ENCODE measurements around the gene DOCK4.

DOCK4 gene

DNA sequence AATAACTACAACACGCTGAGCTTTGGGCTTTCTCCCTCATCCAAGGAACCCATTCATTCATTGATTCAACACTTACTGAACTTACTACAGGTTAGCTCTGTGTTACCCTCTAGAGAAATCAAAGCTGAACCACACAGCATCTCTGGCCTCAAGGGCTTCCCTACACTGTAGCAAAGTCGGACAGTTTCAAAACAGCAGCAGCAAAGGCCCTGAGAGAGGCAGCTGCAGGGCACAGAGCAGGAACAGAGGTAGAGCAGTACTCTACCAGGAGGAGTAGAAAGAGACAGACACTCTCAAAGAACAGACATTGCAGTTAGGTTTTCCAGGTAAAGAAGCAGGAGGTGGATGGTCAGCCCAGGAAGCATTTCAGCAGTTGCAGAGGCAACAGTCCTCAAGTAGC, 16.1 kb downstream of the DOCK4 start:
- no peak for DNase-seq

GRCh38 chr7:112189691-112190090, 16.5 kb downstream of the DOCK4 start:
- no peak for DNase-seq

- no peak for DNase-seq
Measured at GRCh38 chr7:112188257-112188656, 17.9 kb downstream of the DOCK4 start.

GRCh38 chr7:112186300-112186699, 19.9 kb downstream of the DOCK4 start:
- DNase-seq = no peak

DNA sequence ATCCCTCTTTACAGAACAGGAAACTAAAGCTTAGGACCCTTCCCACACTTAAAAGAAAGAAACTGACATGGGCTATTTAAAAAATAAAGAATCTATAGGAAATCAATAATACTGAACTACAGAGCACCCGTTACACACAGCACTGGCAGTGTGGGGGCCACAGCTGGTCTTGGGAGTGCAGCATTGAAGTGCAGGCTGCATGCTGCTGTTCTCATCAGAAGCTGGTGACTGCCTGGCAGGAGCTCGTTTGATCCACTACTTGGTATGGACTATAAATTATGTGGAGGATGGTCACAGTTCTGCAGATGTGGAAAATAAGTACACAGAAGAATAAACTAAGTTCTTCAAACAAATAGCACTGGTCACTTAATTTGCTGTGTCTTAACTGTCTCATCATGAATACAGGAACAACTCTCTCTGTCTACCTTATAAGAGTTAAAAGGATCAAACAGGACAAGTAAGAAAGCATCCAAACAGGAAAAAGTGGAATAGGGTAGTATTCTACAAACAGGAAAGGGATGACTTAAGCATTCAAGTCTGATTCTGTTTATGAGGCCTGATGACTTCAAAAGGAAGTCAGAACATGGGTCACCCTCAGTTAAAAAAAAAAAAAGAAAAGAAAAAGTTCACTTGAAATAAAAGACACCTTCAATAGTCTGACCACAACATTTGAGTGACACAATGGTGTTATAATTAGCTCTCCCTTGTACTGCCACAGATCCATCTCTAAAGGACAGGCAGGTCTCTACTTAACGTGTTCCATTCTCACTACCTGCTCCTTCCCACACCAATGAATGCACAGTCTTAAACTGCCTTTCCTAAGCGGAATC, 21.0 kb downstream of the DOCK4 start:
- no peak for DNase-seq

DNA sequence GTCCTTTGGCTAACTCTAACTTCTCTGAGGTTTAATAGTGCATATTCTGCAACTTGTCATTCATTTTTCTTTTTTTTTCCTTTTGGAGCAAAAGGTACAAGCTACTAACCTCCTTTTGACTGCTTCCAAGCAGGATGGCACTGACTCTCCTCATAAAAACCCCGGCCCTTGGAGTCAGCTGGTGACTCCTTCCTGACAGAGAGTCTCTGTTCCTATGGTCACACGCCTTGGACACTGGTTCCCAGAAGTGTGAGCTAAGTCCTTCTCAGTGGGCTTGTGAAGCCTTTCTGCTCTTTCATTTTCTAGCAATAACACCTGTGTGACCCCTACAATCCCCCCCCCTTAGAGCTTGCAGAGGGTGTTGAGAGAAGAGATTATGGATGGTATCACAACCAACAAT, 21.7 kb downstream of the DOCK4 start:
- no peak for DNase-seq

- DNase-seq = no peak
Measured at GRCh38 chr7:112183266-112183665, 22.9 kb downstream of the DOCK4 start.

DNA sequence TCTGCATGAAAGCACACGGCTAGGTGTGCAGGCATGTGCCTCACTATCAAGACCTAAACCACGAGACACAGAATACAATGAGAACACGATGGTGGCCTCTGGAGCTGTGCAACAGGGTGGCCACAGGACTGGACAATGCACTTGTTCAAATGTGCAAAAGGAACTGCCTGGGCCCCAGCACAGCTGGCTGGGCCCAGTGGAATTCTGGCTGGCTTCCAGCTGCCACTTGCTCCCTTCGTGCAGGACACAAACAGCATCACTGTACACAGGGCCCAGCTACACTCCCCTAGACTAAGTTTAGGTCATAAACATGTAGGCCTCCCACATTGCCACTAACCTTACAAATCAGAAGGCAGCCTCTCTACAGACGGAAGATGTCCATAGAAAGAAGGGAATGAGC, 23.4 kb downstream of the DOCK4 start:
- no peak for DNase-seq

GRCh38 chr7:112180223-112180622, 26.0 kb downstream of the DOCK4 start:
- no peak for DNase-seq

DNA sequence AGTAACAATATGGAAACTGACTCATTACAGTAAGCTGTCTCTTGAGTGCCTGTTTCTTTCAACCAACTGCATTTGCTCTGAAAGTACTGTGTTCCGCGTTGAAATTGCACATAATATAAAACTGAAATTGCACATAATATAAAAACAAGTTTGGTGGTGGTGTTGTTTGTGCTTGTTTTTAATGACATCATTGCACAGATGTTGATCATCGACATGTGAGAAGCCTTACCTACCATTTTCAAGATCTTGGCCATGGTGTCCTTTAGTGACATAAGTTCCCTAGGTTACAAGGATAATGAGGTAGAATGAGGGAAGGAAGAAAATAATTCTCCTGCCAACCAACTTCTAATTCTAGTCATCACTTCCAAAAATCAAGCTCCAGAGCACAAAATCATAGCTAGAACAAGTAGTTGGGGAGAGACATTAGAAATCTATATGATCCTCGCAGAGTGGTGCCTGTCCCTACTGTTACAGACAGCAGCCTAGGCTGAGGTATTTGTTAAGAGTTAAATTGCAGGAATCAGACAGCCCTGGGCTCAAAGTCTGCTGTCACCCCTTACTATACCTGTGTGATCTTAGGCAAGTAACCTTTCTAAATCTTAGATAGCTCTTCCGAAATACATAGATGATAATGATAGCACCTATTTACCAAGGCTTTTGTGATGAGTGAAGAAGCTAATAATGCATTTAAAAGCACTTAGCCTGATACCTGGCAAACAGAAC, 29.3 kb downstream of the DOCK4 start:
- no peak for DNase-seq

DNA sequence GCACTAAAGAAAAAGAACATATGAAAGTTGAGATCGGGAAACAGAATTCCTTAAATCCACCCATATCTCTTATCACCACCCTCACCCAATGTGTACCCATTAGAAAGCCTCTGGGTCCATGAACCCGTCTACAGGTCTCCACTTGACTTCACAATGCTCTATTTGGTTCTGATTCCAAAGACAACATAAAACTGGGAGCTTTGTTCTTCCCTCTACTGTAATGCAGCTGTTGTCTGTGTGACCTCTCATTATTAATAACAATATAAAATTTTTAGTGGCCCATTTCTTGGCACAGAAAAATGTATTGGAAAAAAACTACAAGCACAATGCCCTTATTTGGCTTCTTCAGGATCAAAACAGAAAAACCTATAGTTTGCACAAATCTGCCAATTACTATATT, 30.0 kb downstream of the DOCK4 start:
- DNase-seq = no peak

- no peak for DNase-seq
Measured at GRCh38 chr7:112174192-112174591, 32.0 kb downstream of the DOCK4 start.

DNA sequence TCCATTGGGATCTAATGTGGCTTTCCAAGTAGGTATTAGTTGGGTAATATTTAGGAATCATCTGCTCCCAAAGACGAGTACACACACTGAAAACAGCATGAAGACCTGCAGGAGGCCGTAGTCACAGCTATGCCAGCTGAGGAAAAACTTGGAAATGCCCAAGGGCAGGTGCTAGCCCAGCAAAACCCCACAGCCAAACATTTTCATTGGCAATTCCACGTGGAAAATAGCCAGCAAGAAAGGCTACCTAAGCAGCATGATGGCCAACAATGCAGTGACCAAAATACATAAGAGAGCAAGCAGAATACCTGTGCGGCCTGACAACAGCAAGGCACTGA, 32.7 kb downstream of the DOCK4 start:
- no peak for DNase-seq

- no peak for DNase-seq
Measured at GRCh38 chr7:112172870-112173567, 33.2 kb downstream of the DOCK4 start.

GRCh38 chr7:112171673-112172072, 34.5 kb downstream of the DOCK4 start:
- no peak for DNase-seq

DNA sequence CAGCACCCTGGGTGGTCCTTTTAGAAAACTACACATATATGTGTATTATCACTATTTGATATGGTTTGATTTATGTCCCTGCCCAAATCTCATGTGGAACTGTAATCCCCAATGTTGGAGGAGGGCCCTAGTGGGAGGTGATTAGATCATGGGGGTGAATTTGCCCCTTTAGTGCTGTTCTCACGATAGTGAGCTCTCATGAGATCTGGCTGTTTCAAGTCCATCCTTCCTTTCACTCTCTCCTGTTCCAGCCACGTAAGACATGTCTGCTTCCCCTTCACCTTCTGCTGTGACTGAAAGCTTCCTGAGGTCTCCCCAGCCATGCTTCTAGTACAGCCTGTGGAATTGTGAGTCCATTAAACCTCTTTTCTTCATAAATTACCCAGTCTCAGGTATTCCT, 37.3 kb downstream of the DOCK4 start:
- DNase-seq = no peak

GRCh38 chr7:112167147-112167546, 39.1 kb downstream of the DOCK4 start:
- DNase-seq = no peak

GRCh38 chr7:112162784-112163506, 43.3 kb downstream of the DOCK4 start:
- no peak for DNase-seq

- peak; percentile 10 for DNase-seq
Measured at GRCh38 chr7:112162142-112162766, 43.9 kb downstream of the DOCK4 start.

GRCh38 chr7:112161253-112162141, 44.7 kb downstream of the DOCK4 start:
- no peak for DNase-seq

DNA sequence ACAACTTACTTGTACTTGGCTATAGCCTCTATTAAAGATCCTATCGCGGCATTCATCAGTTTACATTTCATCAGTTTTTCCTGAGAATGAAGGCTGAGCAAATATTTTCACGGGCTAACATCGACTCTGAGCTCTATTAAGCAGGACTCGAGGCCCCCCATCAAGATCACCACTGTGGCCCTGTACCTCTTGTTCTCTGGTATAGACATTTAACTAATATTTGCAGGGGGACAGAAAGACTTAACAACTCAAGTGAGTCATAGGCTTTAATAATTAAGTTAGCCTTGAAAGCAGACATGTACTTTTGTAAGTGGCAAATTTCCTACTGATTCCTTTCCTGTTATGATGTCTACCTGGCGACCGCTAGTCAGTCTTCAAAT, 45.4 kb downstream of the DOCK4 start:
- no peak for DNase-seq
